HCT116 (cell line): ENCODE data around the gene PPP2R2D. TPM values are rescaled to one million over a fixed set of nuclear protein-coding genes. Genes with fewer than 3 reads are reported as not detected.

ENCODE experiments used
- ATAC-seq: fragments of 200-7000 bp; cut with Tn5 transposase; 2 replicates; pipeline ENCODE4 v1.9.1; 2020; ENCODE audit warnings: mild to moderate bottlenecking, moderate library complexity
- BruUV-seq: library from RNA; stranded (reverse); fragments of 400-500 nt; replicated peaks from 2 replicates; lab custom pipeline; 2021; lab: Mats Ljungman, UMichigan
- CTCF ChIA-PET: fragments of 300-600 bp; sonication (Branson Sonifier 250); formaldehyde crosslinking; loops from one replicate; lab custom pipeline; 2021; ENCODE audit warnings: antibody characterized with exemption; lab: Charles Lee
- POLR2A ChIA-PET: fragments of 300-600, 350-600 bp; sonication (Branson Sonifier 250); formaldehyde crosslinking; loops from one replicate; lab custom pipeline; 2021; ENCODE audit warnings: antibody characterized with exemption; lab: Charles Lee
- RAD21 ChIA-PET, 2 experiments: fragments of 300-600 bp; sonication (Branson Sonifier 250); formaldehyde crosslinking; loops; one replicate each; lab custom pipeline; 2023; ENCODE audit warnings: low total read pairs in 2 of 2; ENCODE audit not compliant: uncharacterized antibody in 2 of 2, unreplicated experiment in 2 of 2, low non-redundant PET in 1 of 2; lab: Charles Lee
- DNase-seq: peaks from one replicate; pipeline ENCODE4 v3.0.0-alpha.2; 2010; ENCODE audit warnings: low read depth, low spot score
- H2AFZ ChIP-seq: fragments of 200-600 bp; shearing (Covaris generic), sonication (generic); 2 replicates; pipeline ENCODE4 v1.6.1; 2017; ENCODE audit warnings: low read depth, mixed run types, mixed read lengths, antibody characterized with exemption, low read length; ENCODE audit not compliant: poor library complexity, severe bottlenecking
- H3K27ac ChIP-seq: 2 replicates; pipeline ENCODE4 v1.5.1; 2012; ENCODE audit warnings: low read depth, low read length
- H3K27me3 ChIP-seq: fragments of 200-600 bp; sonication (generic); 2 replicates; pipeline ENCODE4 v1.6.1; 2016; ENCODE audit warnings: mixed run types, low read length, mixed read lengths; ENCODE audit not compliant: insufficient read depth
- H3K36me3 ChIP-seq, 2 experiments: fragments of 200-500 bp in 1 of 2; fragments of 200-600 bp in 1 of 2; sonication (Bioruptor generic) in 1 of 2; sonication (generic) in 1 of 2; 2 replicates each; pipeline versions ENCODE4 v1.5.1 to v1.6.1; 2014 to 2016; ENCODE audit warnings: low read length in 2 of 2, inconsistent platforms in 1 of 2, mixed read lengths in 1 of 2, mixed run types in 1 of 2; ENCODE audit not compliant: insufficient read depth in 2 of 2, control insufficient read depth in 1 of 2
- H3K4me1 ChIP-seq, 2 experiments: fragments of 200-600 bp in 1 of 2; sonication (generic) in 1 of 2; 2 replicates each; pipeline versions ENCODE4 v1.5.1 to v1.6.1; 2012 to 2017; ENCODE audit warnings: low read length in 2 of 2, inconsistent platforms in 1 of 2, mild to moderate bottlenecking in 1 of 2, mixed read lengths in 1 of 2, mixed run types in 1 of 2, moderate library complexity in 1 of 2; ENCODE audit not compliant: insufficient read depth in 2 of 2, control insufficient read depth in 1 of 2
- H3K4me2 ChIP-seq: fragments of 200-600 bp; sonication (generic); 2 replicates; pipeline ENCODE4 v1.6.1; 2017; ENCODE audit warnings: mixed run types, low read length, mixed read lengths
- H3K4me3 ChIP-seq, 2 experiments: fragments of 200-600 bp in 1 of 2; sonication (generic) in 1 of 2; replicated peaks in 1 of 2; 2 replicates each; pipeline ENCODE4 v1.5.1; 2011 to 2016; ENCODE audit warnings: low read length in 2 of 2, control low read depth in 1 of 2, low read depth in 1 of 2, mild to moderate bottlenecking in 1 of 2, mixed read lengths in 1 of 2, mixed run types in 1 of 2
- H3K79me2 ChIP-seq: fragments of 200-600 bp; sonication (generic); 2 replicates; pipeline ENCODE4 v1.6.1; 2017; ENCODE audit warnings: mild to moderate bottlenecking, mixed run types, low read length, moderate library complexity, mixed read lengths; ENCODE audit not compliant: insufficient read depth
- H3K9ac ChIP-seq: fragments of 200-600 bp; sonication (generic); 2 replicates; pipeline ENCODE4 v1.6.1; 2016; ENCODE audit warnings: low read length, mixed read lengths
- H3K9me2 ChIP-seq: fragments of 200-600 bp; sonication (generic), shearing (Covaris generic); 2 replicates; pipeline ENCODE4 v1.6.1; 2017; ENCODE audit warnings: mixed run types, mild to moderate bottlenecking, moderate library complexity; ENCODE audit not compliant: insufficient read depth
- H3K9me3 ChIP-seq, 2 experiments: fragments of 200-500 bp in 1 of 2; fragments of 200-600 bp in 1 of 2; sonication (Bioruptor generic) in 1 of 2; sonication (generic) in 1 of 2; 2 replicates each; pipeline ENCODE4 v1.6.1; 2014 to 2017; ENCODE audit warnings: low read length in 2 of 2, mixed read lengths in 2 of 2, inconsistent platforms in 1 of 2, low read depth in 1 of 2, mild to moderate bottlenecking in 1 of 2, mixed run types in 1 of 2, moderate library complexity in 1 of 2; ENCODE audit not compliant: control insufficient read depth in 1 of 2, insufficient read depth in 1 of 2
- H4K20me1 ChIP-seq: fragments of 200-600 bp; sonication (generic), shearing (Covaris generic); 2 replicates; pipeline ENCODE4 v1.6.1; 2017; ENCODE audit warnings: mixed run types, mild to moderate bottlenecking, moderate library complexity; ENCODE audit not compliant: insufficient read depth
- CBX3 ChIP-seq: IDR thresholded peaks from 2 replicates; pipeline ENCODE4 v1.6.1; 2012; ENCODE audit warnings: low read depth
- CEBPB ChIP-seq: IDR thresholded peaks from 2 replicates; pipeline ENCODE4 v1.6.1; 2012; ENCODE audit warnings: low read depth
- CTCF ChIP-seq, 3 experiments: fragments of 200-600 bp in 1 of 3; sonication (generic) in 1 of 3; IDR thresholded peaks in 2 of 3; conservative IDR thresholded peaks in 1 of 3; 2 replicates each; pipeline ENCODE4 v1.5.1; 2012 to 2017; ENCODE audit warnings: low read depth in 2 of 3, low read length in 2 of 3, antibody characterized with exemption in 1 of 3, borderline replicate concordance in 1 of 3, control low read depth in 1 of 3, mild to moderate bottlenecking in 1 of 3, mixed read lengths in 1 of 3, mixed run types in 1 of 3, moderate library complexity in 1 of 3; ENCODE audit not compliant: insufficient read depth in 1 of 3
- EGR1 ChIP-seq: IDR thresholded peaks from 2 replicates; pipeline ENCODE4 v1.6.1; 2012; ENCODE audit warnings: low read depth
- ELF1 ChIP-seq: IDR thresholded peaks from 2 replicates; pipeline ENCODE4 v1.6.1; 2012; ENCODE audit warnings: low read depth, borderline replicate concordance
- EZH2 ChIP-seq: fragments of 200-600 bp; sonication (generic); IDR thresholded peaks from 2 replicates; pipeline ENCODE4 v1.6.1; 2017; ENCODE audit warnings: antibody characterized with exemption, mixed run types
- EZH2phosphoT487 ChIP-seq: fragments of 200-600 bp; IDR thresholded peaks from 2 replicates; pipeline ENCODE4 v1.6.1; 2018; ENCODE audit warnings: antibody characterized with exemption, borderline replicate concordance
- FOSL1 ChIP-seq: IDR thresholded peaks from 2 replicates; pipeline ENCODE4 v1.6.1; 2012; ENCODE audit warnings: low read depth
- JUND ChIP-seq: IDR thresholded peaks from 2 replicates; pipeline ENCODE4 v1.6.1; 2012
- POLR2AphosphoS5 ChIP-seq: IDR thresholded peaks from 2 replicates; pipeline ENCODE4 v1.6.1; 2011; ENCODE audit warnings: mild to moderate bottlenecking, low read depth, low read length, moderate library complexity
- RAD21 ChIP-seq: IDR thresholded peaks from 2 replicates; pipeline ENCODE4 v1.6.1; 2012; ENCODE audit warnings: low read depth, mild to moderate bottlenecking
- REST ChIP-seq: IDR thresholded peaks from 2 replicates; pipeline ENCODE4 v1.6.1; 2012; ENCODE audit warnings: low read depth
- SIN3A ChIP-seq: IDR thresholded peaks from 2 replicates; pipeline ENCODE4 v1.6.1; 2012; ENCODE audit warnings: low read depth
- SP1 ChIP-seq: IDR thresholded peaks from 2 replicates; pipeline ENCODE4 v1.6.1; 2012; ENCODE audit warnings: low read depth
- SRF ChIP-seq: IDR thresholded peaks from 2 replicates; pipeline ENCODE4 v1.6.1; 2012; ENCODE audit warnings: low read depth
- YY1 ChIP-seq: IDR thresholded peaks from 2 replicates; pipeline ENCODE4 v1.6.1; 2011; ENCODE audit warnings: low read length, low read depth, moderate library complexity, mild to moderate bottlenecking; ENCODE audit not compliant: insufficient replicate concordance; ENCODE audit errors: extremely low read depth
- ZFX ChIP-seq: fragments of 450-650 bp; IDR thresholded peaks from 2 replicates; pipeline ENCODE4 v1.6.1; 2017
- ZNF274 ChIP-seq: fragments of 200-500 bp; sonication (Bioruptor generic); IDR thresholded peaks from 2 replicates; pipeline ENCODE4 v1.6.1; 2014; ENCODE audit warnings: mild to moderate bottlenecking, low read depth, low read length, inconsistent platforms
- intact Hi-C: fragments of 100-400 bp; cut with micrococcal nuclease; formaldehyde crosslinking; loops from 2 replicates; pipeline ENCODE4 v1.10.0; 2022
- total RNA-seq: library from RNA; stranded (reverse); gene quantifications from one replicate; pipeline ENCODE4 v1.2.1, GENCODE V29; 2021; ENCODE audit not compliant: unreplicated experiment

PPP2R2D gene
- total RNA-seq, 1 experiment from 2014 or later: 18.1 TPM

GRCh38 chr10:132007681-132008080, 106.9 kb downstream of the PPP2R2D start:
- no peak overlapping the region for H3K9ac ChIP-seq
- H4K20me1 ChIP-seq: no peaks in the 10 kb centered on the region
- H2AFZ ChIP-seq: no peak overlapping the region
- no peak overlapping the region for H3K4me3 ChIP-seq
- H3K9me2 ChIP-seq: no peaks in the 10 kb centered on the region
- DNase-seq (no peak), ATAC-seq (no peak)
- H3K4me1 ChIP-seq: no peaks in the 10 kb centered on the region; a peak in 1 of 4 replicates
- H3K9me3 ChIP-seq: no peaks in the 10 kb centered on the region
- H3K36me3 ChIP-seq: no peaks in the 10 kb centered on the region
- H3K27me3 ChIP-seq: no peaks in the 10 kb centered on the region
- ChIA-PET POLR2A (no interaction called here), CTCF (interaction anchor here (0.6 kb wide), 1 partner anchor 15 kb away, joined by 3 read pairs; no protein-coding TSS in a partner anchor), RAD21 (no interaction called here)
- no peaks in the 10 kb centered on the region for H3K79me2 ChIP-seq
- no peak overlapping the region for H3K4me2 ChIP-seq
- no TSS peak for BruUV-seq
- intact Hi-C loops: no loop called here
- TF ChIP-seq YY1 (no peak), SIN3A (no peak), CBX3 (no peak), FOSL1 (no peak), EZH2phosphoT487 (no peak), EGR1 (no peak), SP1 (no peak), CTCF (IDR thresholded peaks at IDR 0.05 in 2 of 3, conservative IDR thresholded peaks at IDR 0.05 in 1 of 3; ENCODE audit: borderline replicate concordance in 1 of 3, insufficient read depth in 1 of 3, low read depth in 2 of 3, low read length in 2 of 3) (no peak), EZH2 (no peak), SRF (no peak), ZFX (no peak), RAD21 (no peak), ELF1 (no peak), ZNF274 (no peak), JUND (no peak), REST (no peak), CEBPB (no peak), POLR2AphosphoS5 (no peak)
- H3K27ac ChIP-seq: no peak overlapping the region
